H1 (cell line): ENCODE results near the gene HDAC2. TPM values are rescaled to one million over a fixed set of nuclear protein-coding genes. Genes with fewer than 3 reads are reported as not detected.

Experiments
- CTCF ChIA-PET: fragments of 300-600 bp; sonication (Branson Sonifier 250); formaldehyde crosslinking; loops from one replicate; lab custom pipeline; 2021; ENCODE audit not compliant: partially characterized antibody; lab: Charles Lee
- POLR2A ChIA-PET: fragments of 300-600 bp; sonication (Branson Sonifier 250); formaldehyde crosslinking; loops from one replicate; lab custom pipeline; 2021; ENCODE audit warnings: inconsistent platforms; ENCODE audit not compliant: partially characterized antibody; lab: Charles Lee
- DNase-seq, 2 experiments: peaks; one replicate each; pipeline versions ENCODE4 v3.0.0 to v3.0.0-alpha.2; 2010 to 2022; ENCODE audit warnings: low spot score in 2 of 2, low read depth in 1 of 2, mixed read lengths in 1 of 2
- FAIRE-seq: peaks from 2 replicates; lab custom pipeline; 2011; peaks lifted over from hg19 to GRCh38; lab: Jason Lieb, UNC
- H2AFZ ChIP-seq: 2 replicates; pipeline ENCODE4 v1.8.1; 2012; ENCODE audit warnings: low read length, inconsistent platforms
- H2AK5ac ChIP-seq: 2 replicates; pipeline ENCODE4 v1.6.1; 2013; ENCODE audit warnings: low read depth, low read length
- H2BK120ac ChIP-seq: replicated peaks from 2 replicates; pipeline ENCODE3; 2013; ENCODE audit warnings: low read depth, low read length, inconsistent platforms
- H2BK12ac ChIP-seq: 2 replicates; pipeline ENCODE4 v1.6.1; 2013; ENCODE audit warnings: low read depth, low read length
- H2BK15ac ChIP-seq: 2 replicates; pipeline ENCODE4 v1.6.1; 2013; ENCODE audit warnings: low read length
- H2BK20ac ChIP-seq: 2 replicates; pipeline ENCODE4 v1.6.1; 2013; ENCODE audit warnings: low read length
- H2BK5ac ChIP-seq: 2 replicates; pipeline ENCODE4 v1.6.1; 2013; ENCODE audit warnings: low read depth, low read length
- H3K14ac ChIP-seq: 2 replicates; pipeline ENCODE4 v1.6.1; 2013; ENCODE audit warnings: inconsistent platforms; ENCODE audit not compliant: insufficient read length
- H3K18ac ChIP-seq: 2 replicates; pipeline ENCODE4 v1.6.1; 2013; ENCODE audit warnings: low read length; ENCODE audit errors: extremely low read depth
- H3K23ac ChIP-seq: 2 replicates; pipeline ENCODE4 v1.6.1; 2013; ENCODE audit warnings: inconsistent platforms; ENCODE audit not compliant: insufficient read length
- H3K23me2 ChIP-seq: 2 replicates; pipeline ENCODE4 v1.6.1; 2013; ENCODE audit warnings: low read depth, low read length
- H3K27ac ChIP-seq: 2 replicates; pipeline ENCODE4 v1.6.1; 2011; ENCODE audit warnings: low read depth, low read length, inconsistent platforms
- H3K27me3 ChIP-seq, 4 experiments: replicated peaks in 1 of 4; 1 replicate in 1 of 4; 2 replicates in 3 of 4; pipeline versions ENCODE4 v1.6.1 to v1.8.1; 2011 to 2013; ENCODE audit warnings: low read length in 3 of 4, mild to moderate bottlenecking in 3 of 4, inconsistent platforms in 2 of 4, mixed read lengths in 2 of 4, moderate library complexity in 1 of 4; ENCODE audit not compliant: control insufficient read depth in 3 of 4, insufficient read depth in 3 of 4; ENCODE audit errors: extremely low read depth in 1 of 4
- H3K36me3 ChIP-seq, 4 experiments: 2 replicates each; pipeline versions ENCODE4 v1.6.1 to v1.8.1; 2011 to 2013; ENCODE audit warnings: mild to moderate bottlenecking in 4 of 4, low read length in 3 of 4, moderate library complexity in 2 of 4, control low read depth in 1 of 4, inconsistent platforms in 1 of 4; ENCODE audit not compliant: insufficient read depth in 4 of 4, control insufficient read depth in 2 of 4
- H3K4ac ChIP-seq: replicated peaks from 2 replicates; pipeline ENCODE3; 2013; ENCODE audit warnings: low read length, low read depth, mixed read lengths, inconsistent platforms; ENCODE audit not compliant: insufficient read length
- H3K4me1 ChIP-seq, 4 experiments: replicated peaks in 1 of 4; 1 replicate in 1 of 4; 2 replicates in 3 of 4; pipeline versions ENCODE4 v1.6.1 to v1.8.1; 2011 to 2013; ENCODE audit warnings: low read length in 3 of 4, inconsistent platforms in 2 of 4, mixed read lengths in 1 of 4; ENCODE audit not compliant: insufficient read depth in 4 of 4, control insufficient read depth in 3 of 4
- H3K4me2 ChIP-seq, 2 experiments: 2 replicates each; pipeline versions ENCODE4 v1.6.1 to v1.8.1; 2011 to 2013; ENCODE audit warnings: low read depth in 2 of 2, low read length in 2 of 2, control low read depth in 1 of 2, inconsistent platforms in 1 of 2, mild to moderate bottlenecking in 1 of 2; ENCODE audit not compliant: insufficient read depth in 1 of 2
- H3K4me3 ChIP-seq, 4 experiments: fragments of 200-600, 300-600 bp in 1 of 4; sonication (generic), shearing (Covaris generic), sonication (Bioruptor Twin) in 1 of 4; 2 replicates each; pipeline versions ENCODE4 v1.5.1 to v1.8.1; 2011 to 2016; ENCODE audit warnings: low read length in 4 of 4, low read depth in 3 of 4, control low read depth in 2 of 4, inconsistent platforms in 2 of 4, mild to moderate bottlenecking in 2 of 4, mixed read lengths in 1 of 4, moderate library complexity in 1 of 4; ENCODE audit not compliant: insufficient read depth in 2 of 4; ENCODE audit errors: extremely low read depth in 1 of 4
- H3K56ac ChIP-seq: replicated peaks from 2 replicates; pipeline ENCODE3; 2013; ENCODE audit warnings: low read depth, mild to moderate bottlenecking, mixed read lengths, low read length, inconsistent platforms; ENCODE audit not compliant: insufficient read length
- H3K79me1 ChIP-seq: 2 replicates; pipeline ENCODE4 v1.6.1; 2013; ENCODE audit warnings: low read depth, low read length, control low read depth
- H3K79me2 ChIP-seq, 2 experiments: 2 replicates each; pipeline versions ENCODE4 v1.6.1 to v1.8.1; 2012 to 2013; ENCODE audit warnings: low read length in 2 of 2, mild to moderate bottlenecking in 2 of 2, inconsistent platforms in 1 of 2; ENCODE audit not compliant: insufficient read depth in 2 of 2, control insufficient read depth in 1 of 2
- H3K9ac ChIP-seq, 4 experiments: replicated peaks in 1 of 4; 1 replicate in 1 of 4; 2 replicates in 3 of 4; pipeline versions ENCODE4 v1.6.1 to v1.8.1; 2011 to 2013; ENCODE audit warnings: low read depth in 3 of 4, low read length in 3 of 4, control low read depth in 2 of 4, mild to moderate bottlenecking in 2 of 4, moderate library complexity in 2 of 4, inconsistent platforms in 1 of 4; ENCODE audit errors: extremely low read depth in 1 of 4
- H3K9me3 ChIP-seq, 2 experiments: 2 replicates each; pipeline versions ENCODE4 v1.6.1 to v1.8.1; 2012 to 2013; ENCODE audit warnings: mild to moderate bottlenecking in 2 of 2, moderate library complexity in 2 of 2, control low read depth in 1 of 2, inconsistent platforms in 1 of 2, low read depth in 1 of 2, low read length in 1 of 2, mixed read lengths in 1 of 2; ENCODE audit not compliant: insufficient read depth in 2 of 2
- H4K20me1 ChIP-seq, 2 experiments: replicated peaks in 1 of 2; 2 replicates each; pipeline versions ENCODE3 to v1.8.1; 2011 to 2013; ENCODE audit warnings: inconsistent platforms in 2 of 2, low read length in 2 of 2, mild to moderate bottlenecking in 1 of 2; ENCODE audit not compliant: insufficient read depth in 2 of 2, control insufficient read depth in 1 of 2
- H4K5ac ChIP-seq: 2 replicates; pipeline ENCODE4 v1.6.1; 2013; ENCODE audit warnings: low read length, low read depth, mixed read lengths, inconsistent platforms; ENCODE audit not compliant: insufficient read length
- H4K8ac ChIP-seq: 2 replicates; pipeline ENCODE4 v1.8.0; 2013; ENCODE audit warnings: mild to moderate bottlenecking, moderate library complexity, low read length, inconsistent platforms; ENCODE audit not compliant: insufficient read depth; ENCODE audit errors: extremely low read depth
- H4K91ac ChIP-seq: replicated peaks from 2 replicates; pipeline ENCODE3; 2013; ENCODE audit warnings: low read length, mixed read lengths, inconsistent platforms; ENCODE audit not compliant: insufficient read length
- BACH1 ChIP-seq: IDR thresholded peaks from 2 replicates; pipeline ENCODE4 v1.6.1; 2012; ENCODE audit warnings: low read length, improper control_type of control experiment
- polyA plus RNA-seq, 7 experiments: library from polyadenylated mRNA; depleted of rRNA in 3 of 7; stranded (reverse) in 5 of 7; unstranded in 2 of 7; fragments of >200 nt in 5 of 7; fragments of 200-250 nt in 2 of 7; gene quantifications; 1 replicate in 5 of 7; 2 replicates in 1 of 7; 4 replicates in 1 of 7; pipeline versions ENCODE4 v1.2.1 to v1.2.3, GENCODE V29; 2011 to 2013; ENCODE audit warnings: missing spikeins in 2 of 7, mixed read lengths in 2 of 7
- total RNA-seq: library from RNA; stranded (reverse); fragmentation: NEBNext Ultra II Directional; extraction: Animal tissue kit (Norgen Biotek cat#: 25700); gene quantifications from 2 replicates; pipeline ENCODE4 v1.2.1, GENCODE V29; 2021

The HDAC2 gene
- total and polyA plus RNA-seq, 2 of the 8 experiments (the other 6 are each of a cell fraction or from before 2014, with no cell fraction given) = 323 to 374 TPM

DNA sequence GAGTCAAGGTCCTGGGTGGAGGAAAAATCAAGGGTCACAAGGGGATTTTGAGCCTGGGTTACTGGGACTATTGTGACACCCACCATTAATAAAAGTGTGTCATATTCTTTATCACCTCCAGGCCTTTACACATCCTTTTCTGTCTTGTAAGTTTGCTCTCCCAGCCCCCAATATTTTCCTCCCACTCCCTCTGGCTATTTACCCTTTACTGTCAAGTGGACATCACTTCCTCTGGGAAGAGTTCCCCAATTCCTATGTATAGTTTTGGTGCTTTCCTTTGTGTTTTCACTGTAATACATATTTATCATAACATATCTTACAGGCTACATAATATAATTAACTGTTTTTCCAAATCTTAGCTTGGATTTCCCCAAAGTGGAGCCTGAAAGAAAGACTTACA lies 77.5 kb downstream of the HDAC2 start:
- Histone ChIP-seq H3K23ac (no peak overlapping the region), H3K79me2 (no peaks in the 10 kb centered on the region), H4K8ac (no peak overlapping the region), H3K56ac (no peak overlapping the region), H2BK12ac (no peak overlapping the region), H3K23me2 (no peaks in the 10 kb centered on the region), H3K9ac (no peak overlapping the region), H2BK120ac (no peak overlapping the region), H3K18ac (no peak overlapping the region), H3K9me3 (peaks cover 0 to 6% of the 10 kb centered on the region in 2 experiments; a peak in 1 of 4 replicates), H2BK20ac (no peak overlapping the region), H3K4ac (no peak overlapping the region), H2AK5ac (no peak overlapping the region), H3K36me3 (no peaks in the 10 kb centered on the region), H3K27me3 (no peaks in the 10 kb centered on the region), H3K14ac (no peak overlapping the region), H4K20me1 (no peaks in the 10 kb centered on the region), H3K79me1 (no peaks in the 10 kb centered on the region), H2BK5ac (no peak overlapping the region), H3K4me3 (no peak overlapping the region), H2BK15ac (no peak overlapping the region), H4K91ac (no peak overlapping the region), H3K4me2 (no peak overlapping the region), H2AFZ (no peak overlapping the region), H3K4me1 (0 out of 7 replicates have a peak, but pooled peaks cover 0 to 2% (median 0%) of the 10 kb centered on the region in 4 experiments), H3K27ac (no peak overlapping the region), H4K5ac (no peak overlapping the region)
- TF ChIP-seq BACH1 = no peak
- FAIRE-seq = no peak
- POLR2A ChIA-PET = no interaction called here
- CTCF ChIA-PET = no interaction called here
- DNase-seq = no peak
